Muscle layer of duodenum (tissue), 2 donors: ENCODE data around the gene SEMA4D.

Source experiments
- H3K27ac ChIP-seq: one replicate; pipeline ENCODE4 v1.7.0; 2013; ENCODE audit warnings: mild to moderate bottlenecking, low read length
- H3K27me3 ChIP-seq: one replicate; pipeline ENCODE4 v1.7.0; 2013; ENCODE audit warnings: low read depth, mild to moderate bottlenecking, control low read depth, low read length
- H3K36me3 ChIP-seq, 2 donors: one replicate each; pipeline ENCODE4 v1.7.0; 2013; ENCODE audit warnings: low read length in 2 of 2, control low read depth in 1 of 2, mild to moderate bottlenecking in 1 of 2; ENCODE audit not compliant: insufficient read depth in 2 of 2, control insufficient read depth in 1 of 2
- H3K4me1 ChIP-seq, 2 donors: one replicate each; pipeline ENCODE4 v1.7.0; 2013; ENCODE audit warnings: low read length in 2 of 2, mild to moderate bottlenecking in 2 of 2, control low read depth in 1 of 2, moderate library complexity in 1 of 2; ENCODE audit not compliant: insufficient read depth in 2 of 2, control insufficient read depth in 1 of 2
- H3K4me3 ChIP-seq, 2 donors: one replicate each; pipeline ENCODE4 v1.7.0; 2013; ENCODE audit warnings: low read length in 2 of 2, low read depth in 1 of 2, mild to moderate bottlenecking in 1 of 2
- H3K9me3 ChIP-seq, 2 donors: one replicate each; pipeline ENCODE4 v1.7.0; 2013; ENCODE audit warnings: low read length in 2 of 2, control low read depth in 1 of 2, mild to moderate bottlenecking in 1 of 2; ENCODE audit not compliant: control insufficient read depth in 1 of 2
- donor health status: healthy.

Gene SEMA4D

GRCh38 chr9:89412541-89412940 is 85.4 kb downstream of the SEMA4D start:
- H3K4me3 ChIP-seq, result no peak overlapping the region
- H3K9me3 ChIP-seq, result no peaks in the 10 kb centered on the region
- H3K27ac ChIP-seq, result no peak overlapping the region
- H3K27me3 ChIP-seq, result no peaks in the 10 kb centered on the region
- H3K4me1 ChIP-seq, result peaks cover 0 to 5% of the 10 kb centered on the region in 2 donors
- peaks cover 4 to 5% of the 10 kb centered on the region in 2 donors for H3K36me3 ChIP-seq

GRCh38 chr9:89411759-89412158 is 86.2 kb downstream of the SEMA4D start:
- H3K4me1 ChIP-seq, result peaks cover 0 to 5% of the 10 kb centered on the region in 2 donors
- no peaks in the 10 kb centered on the region for H3K27me3 ChIP-seq
- no peak overlapping the region for H3K4me3 ChIP-seq
- no peaks in the 10 kb centered on the region for H3K9me3 ChIP-seq
- peaks cover 4 to 5% of the 10 kb centered on the region in 2 donors for H3K36me3 ChIP-seq
- no peak overlapping the region for H3K27ac ChIP-seq

GRCh38 chr9:89410641-89411350 is 87.1 kb downstream of the SEMA4D start:
- Histone ChIP-seq H3K4me1 (peaks cover 0 to 5% of the 10 kb centered on the region in 2 donors), H3K36me3 (peaks cover 4 to 5% of the 10 kb centered on the region in 2 donors), H3K27ac (no peak overlapping the region), H3K4me3 (no peak overlapping the region), H3K27me3 (no peaks in the 10 kb centered on the region), H3K9me3 (no peaks in the 10 kb centered on the region)

GRCh38 chr9:89410022-89410421 is 87.9 kb downstream of the SEMA4D start:
- Histone ChIP-seq H3K4me1 (peaks cover 5% of the 10 kb centered on the region in 2 donors), H3K27ac (no peak overlapping the region)

GRCh38 chr9:89409466-89409865 is 88.4 kb downstream of the SEMA4D start:
- H3K36me3 ChIP-seq, result peaks cover 4 to 5% of the 10 kb centered on the region in 2 donors
- peaks cover 5% of the 10 kb centered on the region in 2 donors for H3K4me1 ChIP-seq
- H3K4me3 ChIP-seq, result no peak overlapping the region
- no peaks in the 10 kb centered on the region for H3K9me3 ChIP-seq
- no peak overlapping the region for H3K27ac ChIP-seq
- no peaks in the 10 kb centered on the region for H3K27me3 ChIP-seq

More at GRCh38 chr9:89410022-89410421, 87.9 kb downstream of the SEMA4D start:
- no peak overlapping the region for H3K4me3 ChIP-seq
- peaks cover 4 to 5% of the 10 kb centered on the region in 2 donors for H3K36me3 ChIP-seq
- no peaks in the 10 kb centered on the region for H3K9me3 ChIP-seq
- H3K27me3 ChIP-seq, result no peaks in the 10 kb centered on the region

GRCh38 chr9:89408628-89409101 is 89.2 kb downstream of the SEMA4D start:
- Histone ChIP-seq H3K9me3 (no peaks in the 10 kb centered on the region), H3K27ac (no peak overlapping the region), H3K4me1 (peaks cover 5% of the 10 kb centered on the region in 2 donors), H3K27me3 (no peaks in the 10 kb centered on the region), H3K4me3 (no peak overlapping the region), H3K36me3 (peaks cover 4 to 5% of the 10 kb centered on the region in 2 donors)

- Histone ChIP-seq H3K27me3 (no peaks in the 10 kb centered on the region), H3K9me3 (no peaks in the 10 kb centered on the region), H3K36me3 (peaks cover 3 to 14% of the 10 kb centered on the region in 2 donors), H3K4me1 (peaks cover 5% of the 10 kb centered on the region in 2 donors), H3K4me3 (no peak overlapping the region), H3K27ac (no peak overlapping the region)
Observed at GRCh38 chr9:89407070-89407469, 90.8 kb downstream of the SEMA4D start.

GRCh38 chr9:89405826-89406225 is 92.1 kb downstream of the SEMA4D start:
- Histone ChIP-seq H3K4me3 (peak overlapping the region in 1 of 2 donors; percentile 19), H3K36me3 (peaks cover 3 to 15% of the 10 kb centered on the region in 2 donors), H3K4me1 (peaks cover 5% of the 10 kb centered on the region in 2 donors), H3K27me3 (no peaks in the 10 kb centered on the region), H3K9me3 (no peaks in the 10 kb centered on the region), H3K27ac (no peak overlapping the region)

- no peaks in the 10 kb centered on the region for H3K9me3 ChIP-seq
- H3K27ac ChIP-seq, result no peak overlapping the region
- H3K27me3 ChIP-seq, result no peaks in the 10 kb centered on the region
- peaks cover 0 to 5% of the 10 kb centered on the region in 2 donors for H3K4me1 ChIP-seq
- peaks cover 3 to 14% of the 10 kb centered on the region in 2 donors for H3K36me3 ChIP-seq
- H3K4me3 ChIP-seq, result no peak overlapping the region
Observed at GRCh38 chr9:89404074-89404473, 93.8 kb downstream of the SEMA4D start.

- Histone ChIP-seq H3K9me3 (no peaks in the 10 kb centered on the region), H3K4me1 (peaks cover 0 to 5% of the 10 kb centered on the region in 2 donors), H3K27me3 (no peaks in the 10 kb centered on the region), H3K4me3 (no peak overlapping the region), H3K36me3 (peaks cover 3 to 22% of the 10 kb centered on the region in 2 donors), H3K27ac (no peak overlapping the region)
Observed at GRCh38 chr9:89402695-89403427, 95.1 kb downstream of the SEMA4D start.

- no peaks in the 10 kb centered on the region for H3K27me3 ChIP-seq
- H3K4me3 ChIP-seq, result no peak overlapping the region
- H3K9me3 ChIP-seq, result no peaks in the 10 kb centered on the region
- H3K36me3 ChIP-seq, result peaks cover 11 to 41% of the 10 kb centered on the region in 2 donors
- H3K27ac ChIP-seq, result no peak overlapping the region
- peaks cover 0 to 5% of the 10 kb centered on the region in 2 donors for H3K4me1 ChIP-seq
Observed at GRCh38 chr9:89400403-89401116, 97.4 kb downstream of the SEMA4D start.
